Tibial nerve (tissue), 4 donors: ENCODE measurements around the gene KLB. TPM values are rescaled to one million over a fixed set of nuclear protein-coding genes. Genes with fewer than 3 reads are reported as not detected.

Experiments
- DNase-seq, 2 donors: peaks; one replicate each; pipeline ENCODE4 v3.0.0-alpha.2; 2019; ENCODE audit warnings: low spot score in 2 of 2
- H3K27ac ChIP-seq, 4 donors: fragments of 200-600 bp; sonication (generic) in 3 of 4; one replicate each; pipeline ENCODE4 v1.5.1; 2017 to 2019; ENCODE audit warnings: mild to moderate bottlenecking in 1 of 4
- H3K27me3 ChIP-seq, 2 donors: fragments of 200-600 bp; sonication (generic) in 1 of 2; one replicate each; pipeline versions ENCODE4 v1.5.1 to v1.6.0; 2017 to 2019
- H3K36me3 ChIP-seq, 3 donors: fragments of 200-600 bp; sonication (generic); one replicate each; pipeline ENCODE4 v1.5.1; 2018 to 2019
- H3K4me1 ChIP-seq, 4 donors: fragments of 200-600 bp; sonication (generic) in 3 of 4; one replicate each; pipeline ENCODE4 v1.5.1; 2017 to 2019
- H3K4me3 ChIP-seq, 4 donors: fragments of 200-600 bp; sonication (generic) in 3 of 4; one replicate each; pipeline ENCODE4 v1.5.1; 2017 to 2019; ENCODE audit warnings: mild to moderate bottlenecking in 1 of 4, moderate library complexity in 1 of 4
- H3K9me3 ChIP-seq, 4 donors: fragments of 200-600 bp; sonication (generic) in 3 of 4; one replicate each; pipeline ENCODE4 v1.5.1; 2017 to 2019
- EP300 ChIP-seq, 2 donors: sonication (generic); formaldehyde crosslinking; IDR thresholded peaks; one replicate each; pipeline ENCODE4 v1.6.1; 2017; ENCODE audit warnings: antibody characterized with exemption in 2 of 2, mild to moderate bottlenecking in 1 of 2
- POLR2A ChIP-seq, 2 donors: fragments of 450-650 bp; IDR thresholded peaks; one replicate each; pipeline ENCODE4 v1.6.1; 2017; ENCODE audit warnings: antibody characterized with exemption in 2 of 2, mild to moderate bottlenecking in 2 of 2, moderate library complexity in 2 of 2
- WGBS, 2 donors: methylation state at CpG; one replicate each; pipeline ENCODE4 v1.1.5; 2018; 5-methylcytosine and 5-hydroxymethylcytosine counted together
- total RNA-seq, 4 donors: library from RNA; depleted of rRNA; stranded (reverse); fragments of >200 nt; gene quantifications; one replicate each; pipeline ENCODE4 v1.1.0, GENCODE V29; 2016
- TF ChIP-seq, protein P1 (sequence below), 5 experiments: fragments of 200-600 bp in 3 of 5; fragments of 450-650 bp in 2 of 5; sonication (generic) in 3 of 5; IDR thresholded peaks; one replicate each; pipeline ENCODE4 v1.5.1; 2016 to 2019; ENCODE audit warnings: antibody characterized with exemption in 5 of 5, mild to moderate bottlenecking in 3 of 5, moderate library complexity in 2 of 5

Gene KLB
- total RNA-seq, 4 donors from 2014 or later, result 1.6 to 10.2 (median 3.4) TPM

- no peak overlapping the region for H3K4me3 ChIP-seq
- no peak for DNase-seq
- WGBS, 2 donors, result 96 to 97% methylated on average over 27 of the region's 27 CpGs
- no peaks in the 10 kb centered on the region for H3K4me1 ChIP-seq
- TF ChIP-seq, protein P1, sequence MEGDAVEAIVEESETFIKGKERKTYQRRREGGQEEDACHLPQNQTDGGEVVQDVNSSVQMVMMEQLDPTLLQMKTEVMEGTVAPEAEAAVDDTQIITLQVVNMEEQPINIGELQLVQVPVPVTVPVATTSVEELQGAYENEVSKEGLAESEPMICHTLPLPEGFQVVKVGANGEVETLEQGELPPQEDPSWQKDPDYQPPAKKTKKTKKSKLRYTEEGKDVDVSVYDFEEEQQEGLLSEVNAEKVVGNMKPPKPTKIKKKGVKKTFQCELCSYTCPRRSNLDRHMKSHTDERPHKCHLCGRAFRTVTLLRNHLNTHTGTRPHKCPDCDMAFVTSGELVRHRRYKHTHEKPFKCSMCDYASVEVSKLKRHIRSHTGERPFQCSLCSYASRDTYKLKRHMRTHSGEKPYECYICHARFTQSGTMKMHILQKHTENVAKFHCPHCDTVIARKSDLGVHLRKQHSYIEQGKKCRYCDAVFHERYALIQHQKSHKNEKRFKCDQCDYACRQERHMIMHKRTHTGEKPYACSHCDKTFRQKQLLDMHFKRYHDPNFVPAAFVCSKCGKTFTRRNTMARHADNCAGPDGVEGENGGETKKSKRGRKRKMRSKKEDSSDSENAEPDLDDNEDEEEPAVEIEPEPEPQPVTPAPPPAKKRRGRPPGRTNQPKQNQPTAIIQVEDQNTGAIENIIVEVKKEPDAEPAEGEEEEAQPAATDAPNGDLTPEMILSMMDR (IDR thresholded peaks at IDR 0.05), result no peak
- TF ChIP-seq EP300 (IDR thresholded peaks at IDR 0.05) (no peak), POLR2A (IDR thresholded peaks at IDR 0.05) (no peak)
- no peak overlapping the region for H3K27ac ChIP-seq
- H3K9me3 ChIP-seq, result peaks cover 0 to 6% (median 0%) of the 10 kb centered on the region in 4 donors
- H3K27me3 ChIP-seq, result no peaks in the 10 kb centered on the region
- H3K36me3 ChIP-seq, result peaks cover 0 to 31% (median 0%) of the 10 kb centered on the region in 3 donors
Observed at GRCh38 chr4:39480251-39480650, 73.5 kb downstream of the KLB start.

DNA sequence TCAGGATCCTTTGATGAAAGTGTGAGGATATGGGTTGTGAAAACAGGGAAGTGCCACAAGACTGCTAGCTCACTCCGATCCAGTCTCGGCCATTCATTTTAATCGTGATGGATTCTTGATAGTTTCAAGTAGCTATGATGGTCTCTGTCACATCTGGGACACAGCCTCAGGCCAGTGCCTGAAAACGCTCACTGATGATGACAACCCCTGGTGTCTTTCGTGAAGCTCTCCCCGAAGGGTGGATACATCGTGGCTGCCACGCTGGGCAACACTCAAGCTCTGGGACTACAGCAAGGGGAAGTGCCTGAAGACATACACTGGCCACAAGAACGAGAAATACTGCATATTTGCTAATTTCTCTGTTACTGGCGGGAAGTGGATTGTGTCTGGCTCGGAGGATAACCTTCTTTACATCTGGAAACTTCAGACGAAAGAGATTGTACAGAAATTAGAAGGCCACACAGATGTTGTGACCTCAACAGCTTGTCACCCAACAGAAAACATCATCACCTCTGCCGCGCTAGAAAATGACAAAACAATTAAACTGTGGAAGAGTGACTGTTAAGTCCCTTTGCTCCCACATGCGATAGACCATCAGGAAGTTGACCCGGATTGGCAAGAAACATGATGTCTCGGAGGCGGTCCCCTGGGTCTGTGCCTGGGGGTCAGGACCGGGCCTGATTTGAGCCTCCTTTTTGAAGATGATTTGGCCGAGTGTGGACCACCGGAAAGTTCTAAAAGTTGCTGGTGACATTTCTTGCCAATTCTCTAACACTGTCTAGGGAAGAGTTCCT is 74.4 kb downstream of the KLB start:
- no peak for DNase-seq
- H3K27ac ChIP-seq, result no peak overlapping the region
- 85 to 87% methylated on average over 21 of the region's 21 CpGs for WGBS, 2 donors

DNA sequence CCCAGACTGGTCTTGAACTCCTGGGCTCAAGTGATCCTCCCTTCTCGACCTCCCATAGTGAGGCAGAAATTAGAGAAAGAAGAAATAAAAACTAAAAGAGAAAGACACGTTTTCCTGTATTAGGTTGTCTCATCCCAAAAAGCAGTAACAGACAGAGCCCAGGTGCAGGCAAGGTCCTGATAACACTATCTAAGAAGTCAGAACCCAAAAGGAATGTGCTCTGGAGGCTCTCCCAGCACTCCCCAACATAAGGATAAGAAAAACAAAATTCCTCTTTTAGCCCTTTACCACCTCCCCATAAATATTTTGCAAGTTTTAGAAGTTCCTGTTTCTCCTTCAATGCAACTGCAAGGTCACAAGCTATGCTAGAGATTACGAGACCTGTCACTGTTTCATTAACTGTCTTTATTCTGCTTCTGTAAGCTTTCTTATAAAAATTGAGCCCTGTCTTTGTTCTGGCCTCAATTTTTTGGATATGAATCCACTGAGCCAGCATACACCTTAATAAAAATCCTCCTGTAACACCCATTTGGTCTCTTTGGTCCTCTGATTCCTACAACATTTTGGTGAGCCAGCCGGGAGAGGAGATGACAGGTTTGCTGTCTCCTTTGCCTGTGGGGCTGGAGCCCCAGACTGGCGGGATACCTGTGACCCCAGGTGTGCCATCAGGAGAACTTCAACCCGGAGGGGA is 78.0 kb downstream of the KLB start:
- Histone ChIP-seq H3K27ac (no peak overlapping the region), H3K27me3 (no peaks in the 10 kb centered on the region), H3K36me3 (peaks cover 0 to 12% (median 0%) of the 10 kb centered on the region in 3 donors), H3K4me3 (no peak overlapping the region), H3K4me1 (no peaks in the 10 kb centered on the region), H3K9me3 (peaks cover 0 to 6% (median 0%) of the 10 kb centered on the region in 4 donors)
- TF ChIP-seq, protein P1 (IDR thresholded peaks at IDR 0.05), result no peak
- TF ChIP-seq POLR2A (IDR thresholded peaks at IDR 0.05) (no peak), EP300 (IDR thresholded peaks at IDR 0.05) (no peak)
- 84 to 85% methylated on average over 6 of the region's 6 CpGs for WGBS, 2 donors
- DNase-seq, result no peak

More for the DNA sequence above, 74.4 kb downstream of the KLB start:
- TF ChIP-seq EP300 (IDR thresholded peaks at IDR 0.05) (no peak), POLR2A (IDR thresholded peaks at IDR 0.05) (no peak)
- TF ChIP-seq, protein P1 (IDR thresholded peaks at IDR 0.05), result no peak
- H3K36me3 ChIP-seq, result peaks cover 0 to 28% (median 0%) of the 10 kb centered on the region in 3 donors
- no peaks in the 10 kb centered on the region for H3K27me3 ChIP-seq
- no peaks in the 10 kb centered on the region for H3K4me1 ChIP-seq
- H3K9me3 ChIP-seq, result peaks cover 0 to 6% (median 0%) of the 10 kb centered on the region in 4 donors
- H3K4me3 ChIP-seq, result no peak overlapping the region

GRCh38 chr4:39486221-39486804 is 79.6 kb downstream of the KLB start:
- no peaks in the 10 kb centered on the region for H3K4me1 ChIP-seq
- TF ChIP-seq EP300 (IDR thresholded peaks at IDR 0.05) (no peak), POLR2A (IDR thresholded peaks at IDR 0.05) (no peak)
- TF ChIP-seq, protein P1 (IDR thresholded peaks at IDR 0.05), result no peak
- WGBS, 2 donors, result 83 to 86% methylated on average over 10 of the region's 10 CpGs
- no peak for DNase-seq
- H3K27ac ChIP-seq, result no peak overlapping the region
- no peaks in the 10 kb centered on the region for H3K27me3 ChIP-seq
- no peaks in the 10 kb centered on the region for H3K36me3 ChIP-seq
- no peak overlapping the region for H3K4me3 ChIP-seq
- peaks cover 0 to 6% (median 0%) of the 10 kb centered on the region in 4 donors for H3K9me3 ChIP-seq
